IPS-18a (cell line): Measurements from ENCODE around the gene JAK2.

ENCODE experiments used
- H3K27ac ChIP-seq: one replicate; pipeline ENCODE4 v1.5.1; 2013; ENCODE audit warnings: low read length
- H3K27me3 ChIP-seq: one replicate; pipeline ENCODE4 v1.6.1; 2013; ENCODE audit warnings: mild to moderate bottlenecking, low read length; ENCODE audit not compliant: control insufficient read depth, insufficient read depth
- H3K36me3 ChIP-seq: one replicate; pipeline ENCODE4 v1.6.1; 2013; ENCODE audit warnings: low read depth, low read length; ENCODE audit not compliant: control insufficient read depth
- H3K4me1 ChIP-seq: one replicate; pipeline ENCODE4 v1.6.1; 2013; ENCODE audit warnings: low read depth, low read length; ENCODE audit not compliant: control insufficient read depth
- H3K4me3 ChIP-seq: one replicate; pipeline ENCODE4 v1.5.1; 2013; ENCODE audit warnings: low read length
- H3K9ac ChIP-seq: one replicate; pipeline ENCODE4 v1.6.1; 2013; ENCODE audit warnings: mild to moderate bottlenecking, low read length, moderate library complexity
- H3K9me3 ChIP-seq: one replicate; pipeline ENCODE4 v1.6.1; 2013; ENCODE audit warnings: low read depth, low read length; ENCODE audit not compliant: control insufficient read depth

JAK2 gene

DNA sequence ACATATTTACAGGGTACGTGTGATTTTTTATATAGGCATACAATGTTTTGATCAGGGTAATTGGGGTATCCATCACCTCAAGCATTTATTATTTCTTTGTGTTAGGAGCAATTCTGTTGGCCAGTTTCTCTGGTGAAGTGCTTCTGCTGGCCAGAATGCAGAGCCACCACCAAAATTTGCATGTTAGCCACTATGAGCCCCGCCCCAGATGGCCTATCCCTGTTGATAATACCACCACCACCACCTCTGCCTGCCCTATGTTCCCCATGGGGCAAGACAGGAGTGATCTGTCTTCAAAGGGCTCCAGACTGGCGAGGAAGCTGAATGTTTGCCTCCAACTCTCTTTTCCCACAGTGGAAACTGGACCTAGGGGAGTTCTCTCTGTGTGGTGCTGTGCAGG lies 26.0 kb upstream of the JAK2 start:
- H3K36me3 ChIP-seq: no peaks in the 10 kb centered on the region
- peaks cover under 1% of the 10 kb centered on the region for H3K9me3 ChIP-seq
- H3K4me1 ChIP-seq: no peaks in the 10 kb centered on the region
- H3K4me3 ChIP-seq: no peak overlapping the region
- no peaks in the 10 kb centered on the region for H3K27me3 ChIP-seq
- H3K27ac ChIP-seq: no peak overlapping the region
- H3K9ac ChIP-seq: no peak overlapping the region

- Histone ChIP-seq H3K4me3 (no peak overlapping the region), H3K9me3 (no peaks in the 10 kb centered on the region), H3K4me1 (no peaks in the 10 kb centered on the region), H3K36me3 (no peaks in the 10 kb centered on the region), H3K9ac (no peak overlapping the region), H3K27ac (no peak overlapping the region), H3K27me3 (no peaks in the 10 kb centered on the region)
Observed at GRCh38 chr9:4962085-4962484, 23.0 kb upstream of the JAK2 start.

GRCh38 chr9:4964540-4964939 lies 20.5 kb upstream of the JAK2 start:
- no peak overlapping the region for H3K9ac ChIP-seq
- H3K4me1 ChIP-seq: no peaks in the 10 kb centered on the region
- H3K36me3 ChIP-seq: no peaks in the 10 kb centered on the region
- H3K27me3 ChIP-seq: no peaks in the 10 kb centered on the region
- no peak overlapping the region for H3K4me3 ChIP-seq
- H3K27ac ChIP-seq: no peak overlapping the region
- H3K9me3 ChIP-seq: no peaks in the 10 kb centered on the region

DNA sequence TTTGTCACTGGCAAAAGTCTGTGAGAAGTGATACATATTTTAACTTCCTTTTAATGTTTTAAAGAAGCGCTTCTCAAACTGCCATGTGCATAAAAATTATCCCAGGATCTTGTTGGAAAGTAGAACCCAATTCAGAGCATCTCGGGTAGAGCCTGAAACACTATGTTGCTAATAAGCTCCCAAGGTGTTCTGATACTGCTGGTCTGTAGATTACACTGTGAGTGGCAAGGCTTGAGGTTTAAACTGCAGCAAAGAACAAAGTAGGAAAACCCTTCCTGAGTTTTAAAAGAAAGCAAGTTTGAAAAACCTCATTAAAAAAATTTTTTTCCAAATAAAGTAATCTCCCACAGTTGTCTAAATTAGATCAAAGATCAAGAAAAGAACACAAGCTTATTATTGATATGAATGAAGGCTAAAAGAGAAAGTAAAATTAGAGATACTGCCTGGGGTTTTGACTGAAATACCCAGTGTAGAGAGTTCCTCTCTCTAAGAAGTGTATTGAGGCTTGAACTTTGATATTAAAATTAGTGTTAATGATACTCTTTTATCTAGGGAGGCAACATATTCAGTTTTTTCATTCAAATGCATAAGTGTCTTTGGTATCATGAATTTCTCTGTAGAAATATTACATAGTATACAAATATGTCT lies 19.8 kb upstream of the JAK2 start:
- no peaks in the 10 kb centered on the region for H3K4me1 ChIP-seq
- no peaks in the 10 kb centered on the region for H3K27me3 ChIP-seq
- H3K27ac ChIP-seq: no peak overlapping the region
- no peak overlapping the region for H3K9ac ChIP-seq
- no peaks in the 10 kb centered on the region for H3K9me3 ChIP-seq
- no peak overlapping the region for H3K4me3 ChIP-seq
- no peaks in the 10 kb centered on the region for H3K36me3 ChIP-seq

GRCh38 chr9:4967523-4967922 lies 17.5 kb upstream of the JAK2 start:
- H3K4me3 ChIP-seq: no peak overlapping the region
- H3K9ac ChIP-seq: no peak overlapping the region
- no peaks in the 10 kb centered on the region for H3K4me1 ChIP-seq
- H3K27ac ChIP-seq: no peak overlapping the region
- H3K9me3 ChIP-seq: no peaks in the 10 kb centered on the region
- H3K27me3 ChIP-seq: no peaks in the 10 kb centered on the region
- H3K36me3 ChIP-seq: no peaks in the 10 kb centered on the region

- Histone ChIP-seq H3K27me3 (no peaks in the 10 kb centered on the region), H3K27ac (no peak overlapping the region), H3K36me3 (no peaks in the 10 kb centered on the region), H3K4me1 (no peaks in the 10 kb centered on the region), H3K4me3 (no peak overlapping the region), H3K9ac (no peak overlapping the region), H3K9me3 (no peaks in the 10 kb centered on the region)
Observed at GRCh38 chr9:4969130-4969529, 15.9 kb upstream of the JAK2 start.

DNA sequence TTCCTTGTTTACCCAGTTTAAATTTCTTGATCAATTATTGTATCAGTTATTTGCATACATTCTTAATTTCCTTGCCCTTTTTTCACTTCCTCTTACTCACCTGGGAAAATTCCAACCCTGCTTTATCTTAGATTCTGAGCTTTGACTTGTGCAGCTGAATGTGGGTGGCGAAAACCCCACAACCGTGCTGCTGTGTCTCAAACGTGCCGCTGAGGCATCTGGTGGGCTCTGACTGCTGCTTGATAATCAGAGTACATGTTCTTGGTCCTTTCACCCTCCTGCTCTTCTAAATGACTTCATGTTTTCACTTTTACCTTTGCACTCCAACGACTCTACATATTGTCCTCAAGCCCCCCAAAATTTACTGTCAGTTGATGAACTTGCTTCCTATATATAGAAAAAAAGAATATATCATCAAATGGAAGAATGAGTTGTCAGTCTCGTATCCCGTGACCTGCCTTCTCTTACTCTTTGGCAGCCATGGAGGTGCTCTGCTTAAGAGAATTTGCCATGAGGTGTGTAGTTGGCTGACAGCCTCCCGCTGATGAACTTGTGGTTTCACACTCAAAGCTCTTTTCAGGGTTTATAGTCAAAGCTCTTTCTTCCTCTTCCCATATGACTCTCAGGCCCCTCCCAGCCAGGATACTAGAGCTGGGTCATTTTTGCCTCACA lies 14.0 kb upstream of the JAK2 start:
- Histone ChIP-seq H3K27me3 (no peaks in the 10 kb centered on the region), H3K36me3 (no peaks in the 10 kb centered on the region), H3K4me3 (no peak overlapping the region), H3K27ac (no peak overlapping the region), H3K9me3 (no peaks in the 10 kb centered on the region), H3K9ac (no peak overlapping the region), H3K4me1 (no peaks in the 10 kb centered on the region)

DNA sequence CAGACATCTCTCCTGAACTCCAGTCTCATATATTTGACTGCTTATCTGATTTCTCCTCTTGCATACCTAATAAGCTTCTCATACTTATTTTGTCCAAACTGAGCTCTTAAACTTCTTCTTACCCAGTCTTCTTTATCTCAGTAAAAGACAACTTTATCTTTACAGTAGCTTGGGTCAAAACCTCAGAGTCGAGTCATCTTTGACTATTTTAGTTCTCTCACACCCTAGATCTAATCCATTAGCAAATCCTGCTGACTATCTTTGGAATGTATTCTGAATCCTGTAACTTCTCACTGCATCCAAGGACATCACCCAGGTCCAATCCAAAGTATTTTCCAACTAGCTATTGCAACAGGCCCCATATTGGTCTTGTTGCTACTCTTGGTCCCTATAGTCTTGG lies 11.8 kb upstream of the JAK2 start:
- H3K27ac ChIP-seq: no peak overlapping the region
- no peaks in the 10 kb centered on the region for H3K36me3 ChIP-seq
- H3K4me3 ChIP-seq: no peak overlapping the region
- no peaks in the 10 kb centered on the region for H3K27me3 ChIP-seq
- H3K9me3 ChIP-seq: no peaks in the 10 kb centered on the region
- H3K9ac ChIP-seq: no peak overlapping the region
- H3K4me1 ChIP-seq: no peaks in the 10 kb centered on the region

DNA sequence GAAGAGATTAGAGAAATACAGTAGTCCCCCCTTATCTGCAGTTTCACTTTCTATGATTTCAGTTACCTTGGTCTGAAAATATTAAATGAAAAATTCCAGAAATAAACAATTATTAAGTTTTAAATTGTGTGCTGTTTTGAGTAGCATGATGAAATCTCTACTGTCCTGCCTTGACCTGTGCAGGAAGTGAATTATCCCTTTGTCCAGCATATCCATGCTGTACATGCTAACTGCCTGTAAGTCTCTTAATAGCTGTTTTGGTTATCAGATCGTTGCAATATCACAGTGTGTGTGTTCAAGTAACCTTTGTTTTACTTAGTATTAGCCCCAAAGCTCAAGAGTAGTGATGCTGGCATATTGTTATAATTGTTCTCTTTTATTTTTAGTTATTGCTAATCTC lies 11.2 kb upstream of the JAK2 start:
- H3K27ac ChIP-seq: no peak overlapping the region
- H3K4me1 ChIP-seq: no peaks in the 10 kb centered on the region
- H3K4me3 ChIP-seq: no peak overlapping the region
- no peaks in the 10 kb centered on the region for H3K27me3 ChIP-seq
- no peaks in the 10 kb centered on the region for H3K36me3 ChIP-seq
- H3K9me3 ChIP-seq: no peaks in the 10 kb centered on the region
- no peak overlapping the region for H3K9ac ChIP-seq

- peaks cover 15% of the 10 kb centered on the region for H3K27me3 ChIP-seq
- peaks cover 6% of the 10 kb centered on the region for H3K4me1 ChIP-seq
- no peak overlapping the region for H3K9ac ChIP-seq
- H3K4me3 ChIP-seq: no peak overlapping the region
- H3K36me3 ChIP-seq: no peaks in the 10 kb centered on the region
- no peaks in the 10 kb centered on the region for H3K9me3 ChIP-seq
- no peak overlapping the region for H3K27ac ChIP-seq
Observed at GRCh38 chr9:4979239-4979638, 5.8 kb upstream of the JAK2 start.

DNA sequence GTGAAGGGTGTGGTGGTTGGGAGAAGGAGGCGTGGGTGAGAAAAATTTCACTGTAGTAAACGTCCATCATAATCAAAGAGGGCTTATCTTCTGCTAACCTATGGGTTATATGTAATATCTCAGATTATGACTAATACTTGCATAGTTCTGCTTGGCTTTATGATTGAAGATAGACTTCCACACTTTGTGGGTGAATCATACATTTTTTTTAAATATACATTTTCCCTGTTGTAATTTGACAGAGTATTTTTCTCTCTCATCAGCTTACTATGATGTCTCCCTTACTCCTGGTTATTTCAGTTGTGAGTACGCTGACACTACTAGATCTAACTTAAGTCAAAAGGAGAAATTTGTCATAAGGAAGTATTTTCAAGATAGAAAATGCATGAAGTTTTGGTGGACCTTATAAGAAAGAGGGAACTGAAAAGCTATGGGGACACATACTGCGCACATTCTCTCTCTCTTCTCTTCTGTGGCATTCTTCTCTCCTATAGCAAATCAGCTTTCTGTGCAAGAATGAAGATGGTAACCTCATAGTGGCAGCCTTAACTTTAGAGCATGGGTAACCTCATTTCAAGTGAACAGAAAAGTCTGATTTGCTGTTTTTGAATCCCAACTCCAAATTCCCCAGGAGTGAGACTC lies 4.9 kb upstream of the JAK2 start:
- Histone ChIP-seq H3K9ac (no peak overlapping the region), H3K4me1 (peaks cover 6% of the 10 kb centered on the region), H3K4me3 (no peak overlapping the region), H3K9me3 (no peaks in the 10 kb centered on the region), H3K27ac (no peak overlapping the region), H3K27me3 (peaks cover 15% of the 10 kb centered on the region), H3K36me3 (no peaks in the 10 kb centered on the region)
